AG09309 (cell line): ENCODE data around the gene SLC26A3.
A peak's percentile ranks its signal among the peaks of the same experiment; 100 is the strongest.

Experiments used
- DNase-seq: peaks from one replicate; pipeline ENCODE4 v3.0.0-alpha.2; 2010; ENCODE audit warnings: low read depth
- H3K4me3 ChIP-seq: 2 replicates; pipeline ENCODE4 v1.5.1; 2011; ENCODE audit warnings: mild to moderate bottlenecking, low read depth, low read length, moderate library complexity; ENCODE audit not compliant: control insufficient read depth
- CTCF ChIP-seq: IDR thresholded peaks from 2 replicates; pipeline ENCODE4 v1.5.1; 2011; ENCODE audit warnings: mild to moderate bottlenecking, low read depth, low read length, inconsistent platforms; ENCODE audit not compliant: insufficient read depth, control insufficient read depth; ENCODE audit errors: missing control alignments

SLC26A3 gene

DNA sequence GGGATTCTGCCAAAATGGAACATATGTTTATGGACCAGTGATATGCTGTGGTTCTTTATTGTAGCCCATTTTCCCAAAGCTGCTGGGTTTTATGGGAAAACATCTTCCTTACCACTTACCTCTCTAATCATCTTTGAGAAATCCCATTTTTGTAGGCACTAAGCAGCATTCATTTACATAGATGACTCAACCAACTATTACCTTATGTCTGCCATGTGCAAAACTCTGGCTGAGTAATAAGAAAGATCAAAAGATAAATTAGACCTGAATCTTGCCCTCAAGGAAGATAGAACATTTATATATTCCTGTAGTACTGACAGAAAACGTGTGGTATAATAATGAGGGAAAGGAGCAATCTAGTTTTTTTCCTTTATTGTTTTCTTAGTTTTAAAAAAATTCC, 34.8 kb downstream of the SLC26A3 start:
- H3K4me3 ChIP-seq = no peak overlapping the region
- DNase-seq = no peak
- no peak for TF ChIP-seq CTCF

- DNase-seq = no peak
- TF ChIP-seq CTCF = no peak
- H3K4me3 ChIP-seq = no peak overlapping the region
These were observed 35.6 kb downstream of the SLC26A3 start for GRCh38 chr7:107767391-107767790.

DNA sequence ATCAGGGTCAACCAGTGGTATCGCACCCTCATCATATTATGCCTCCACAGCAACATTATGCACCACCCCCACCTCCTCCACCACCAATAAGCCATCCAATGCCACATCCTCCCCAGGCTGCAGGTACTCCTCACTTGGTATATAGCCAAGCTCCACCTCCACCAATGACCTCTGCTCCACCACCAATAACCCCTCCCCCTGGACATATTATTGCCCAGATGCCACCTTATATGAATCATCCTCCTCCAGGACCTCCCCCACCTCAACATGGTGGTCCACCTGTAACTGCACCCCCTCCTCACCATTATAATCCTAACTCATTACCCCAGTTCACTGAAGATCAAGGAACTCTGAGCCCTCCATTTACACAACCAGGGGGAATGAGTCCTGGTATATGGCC, 44.4 kb downstream of the SLC26A3 start:
- H3K4me3 ChIP-seq = no peak overlapping the region
- TF ChIP-seq CTCF = no peak
- no peak for DNase-seq

GRCh38 chr7:107754642-107755041, 48.4 kb downstream of the SLC26A3 start:
- DNase-seq = no peak
- peak; percentile 14 for TF ChIP-seq CTCF
- H3K4me3 ChIP-seq = no peak overlapping the region

- no peak for DNase-seq
- no peak for TF ChIP-seq CTCF
- H3K4me3 ChIP-seq = no peak overlapping the region
These were observed 51.9 kb downstream of the SLC26A3 start for GRCh38 chr7:107751113-107751512.

DNA sequence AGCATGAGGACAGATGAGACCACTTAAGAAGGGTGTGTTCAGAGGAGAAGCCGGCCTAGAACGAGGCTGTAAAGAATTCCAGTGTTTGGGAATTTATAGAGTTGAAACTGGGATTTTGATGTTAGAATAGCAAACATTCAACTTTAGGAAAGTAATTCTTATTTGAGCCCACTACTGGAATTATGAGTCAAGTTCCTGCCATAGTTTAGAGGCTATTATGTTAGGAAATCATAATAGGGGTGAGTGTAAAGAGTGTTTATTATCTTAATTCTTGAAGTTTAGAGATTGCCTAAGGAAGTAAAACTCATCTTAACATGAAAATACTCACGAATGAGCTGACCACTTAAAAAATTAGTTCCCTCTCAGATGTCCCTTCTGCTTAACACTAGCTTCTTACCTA, 57.0 kb downstream of the SLC26A3 start:
- no peak for DNase-seq
- H3K4me3 ChIP-seq = no peak overlapping the region
- no peak for TF ChIP-seq CTCF

DNA sequence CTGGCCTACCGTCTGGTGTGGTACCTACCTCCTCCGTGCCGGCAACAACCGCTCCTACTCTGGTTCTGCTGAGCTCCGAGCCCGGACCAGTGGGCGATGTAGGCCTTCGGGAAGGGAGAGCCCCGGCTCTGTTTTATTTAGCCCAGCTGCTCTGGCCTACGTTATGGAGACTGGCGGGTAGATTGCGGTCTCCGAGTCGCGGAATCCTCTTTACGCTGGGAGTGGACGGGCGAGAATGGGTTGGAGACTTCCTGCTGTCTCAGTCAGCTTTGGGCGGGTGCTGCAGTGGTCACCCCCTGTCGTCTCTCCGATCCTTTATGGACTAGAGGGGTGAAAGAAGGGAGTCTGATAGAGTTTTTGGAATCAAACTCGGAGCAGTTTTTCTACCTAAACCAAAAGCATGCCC, 58.7 kb downstream of the SLC26A3 start:
- TF ChIP-seq CTCF = no peak
- DNase-seq = no peak
- H3K4me3 ChIP-seq = peak overlapping the region; percentile 90
